ENCODE measurements around the gene BPIFA2.

BPIFA2 gene

GRCh38 chr20:33169176-33169794 lies 1.3 kb downstream of the BPIFA2 start:
- no peak for DNase-seq (ENCODE audit: extremely low read depth, low read depth)
- peak; percentile 12 for TF ChIP-seq CTCF (IDR thresholded peaks at IDR 0.05; ENCODE audit: low read depth, low read length)

- DNase-seq (ENCODE audit: extremely low read depth, low read depth), result no peak
- no peak for TF ChIP-seq CTCF (IDR thresholded peaks at IDR 0.05; ENCODE audit: low read depth, low read length)
Observed at GRCh38 chr20:33172781-33173180, 4.8 kb downstream of the BPIFA2 start.

GRCh38 chr20:33175123-33175522 lies 7.2 kb downstream of the BPIFA2 start:
- TF ChIP-seq CTCF (IDR thresholded peaks at IDR 0.05; ENCODE audit: low read depth, low read length), result no peak
- no peak for DNase-seq (ENCODE audit: extremely low read depth, low read depth)

DNA sequence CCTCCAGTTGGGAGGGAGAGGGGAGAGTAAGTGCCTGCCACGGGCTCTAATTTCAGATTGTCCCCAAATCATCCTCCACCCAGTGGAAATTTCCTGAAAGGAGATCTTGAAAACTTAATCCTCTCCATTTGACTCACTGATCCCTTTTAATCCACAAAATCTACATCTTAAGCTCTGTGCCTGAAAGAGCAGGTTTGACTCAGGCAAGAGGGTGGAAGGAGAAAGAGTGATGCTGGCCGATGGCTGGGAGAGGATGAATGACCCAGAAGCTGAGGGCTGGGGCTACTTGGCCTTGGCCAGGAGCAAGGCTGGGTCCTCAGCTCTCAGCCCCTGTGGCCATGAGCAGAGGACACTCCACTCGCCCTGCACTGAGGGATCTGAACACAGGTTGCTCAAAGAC lies 8.1 kb downstream of the BPIFA2 start:
- TF ChIP-seq CTCF (IDR thresholded peaks at IDR 0.05; ENCODE audit: low read depth, low read length), result no peak
- no peak for DNase-seq (ENCODE audit: extremely low read depth, low read depth)

DNA sequence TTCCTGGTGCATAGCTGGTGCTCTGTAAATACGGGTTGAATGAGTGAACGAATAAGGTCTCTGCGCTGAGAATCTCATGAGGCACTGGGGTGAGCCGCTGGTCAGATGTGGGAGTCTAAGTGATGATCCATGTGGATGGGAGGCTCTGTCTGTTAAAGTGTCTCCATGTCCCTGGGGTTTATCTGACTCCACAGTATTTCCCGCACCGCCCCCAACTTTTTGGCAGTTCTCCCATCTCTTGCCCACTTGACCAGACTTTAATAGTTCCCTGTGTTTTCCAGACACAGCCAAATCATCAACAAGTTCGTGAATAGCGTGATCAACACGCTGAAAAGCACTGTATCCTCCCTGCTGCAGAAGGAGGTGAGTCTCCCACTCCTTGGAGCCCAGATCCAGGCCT lies 9.9 kb downstream of the BPIFA2 start:
- no peak for TF ChIP-seq CTCF (IDR thresholded peaks at IDR 0.05; ENCODE audit: low read depth, low read length)
- no peak for DNase-seq (ENCODE audit: extremely low read depth, low read depth)

DNA sequence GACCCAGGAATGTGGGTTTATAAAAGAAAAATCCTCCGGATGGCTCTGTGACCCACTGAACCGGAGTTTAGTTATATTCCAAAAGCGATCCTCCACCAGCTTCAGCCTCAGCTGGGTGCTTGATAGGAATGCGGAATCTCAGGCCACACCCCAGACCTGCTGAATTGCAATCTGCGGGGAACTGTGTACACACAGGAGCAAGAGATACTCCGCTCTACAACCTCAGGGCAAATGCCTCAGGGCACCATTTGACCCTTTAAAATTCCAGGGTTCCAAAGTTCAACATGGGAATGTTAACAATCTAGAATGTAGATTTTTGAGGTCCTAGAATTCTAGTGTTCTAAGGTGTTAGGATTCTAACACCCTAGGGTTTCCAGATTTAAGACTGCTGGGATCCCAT lies 10.8 kb downstream of the BPIFA2 start:
- DNase-seq (ENCODE audit: extremely low read depth, low read depth), result no peak
- TF ChIP-seq CTCF (IDR thresholded peaks at IDR 0.05; ENCODE audit: low read depth, low read length), result no peak

DNA sequence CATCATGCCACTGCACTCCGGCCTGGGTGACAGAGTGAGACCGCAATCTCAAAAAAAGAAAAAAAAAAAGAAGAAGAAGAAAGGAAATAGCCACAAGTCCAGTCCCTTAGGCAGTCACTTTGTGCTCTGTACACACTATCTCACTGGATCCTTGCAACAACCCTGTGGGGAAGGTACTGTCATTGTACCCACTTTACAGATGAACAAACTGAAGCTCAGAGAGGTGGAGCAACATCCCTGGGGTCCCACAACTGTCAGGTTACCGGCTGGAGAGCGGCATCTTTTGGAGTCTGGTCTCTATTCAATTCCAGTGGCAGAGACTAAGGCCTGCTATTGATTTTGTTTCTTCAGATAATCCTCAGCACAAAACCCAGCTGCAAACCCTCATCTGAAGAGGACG lies 12.2 kb downstream of the BPIFA2 start:
- no peak for TF ChIP-seq CTCF (IDR thresholded peaks at IDR 0.05; ENCODE audit: low read depth, low read length)
- no peak for DNase-seq (ENCODE audit: extremely low read depth, low read depth)
